Mammary epithelial cell (primary cell): ENCODE measurements around the gene LZTR1.

Source experiments
- EZH2 ChIP-seq: IDR thresholded peaks from 2 replicates; pipeline ENCODE4 v1.6.1; 2012; ENCODE audit warnings: low read length, inconsistent platforms, borderline replicate concordance
- TF ChIP-seq, protein P1 (sequence below), 2 donors: IDR thresholded peaks in 1 of 2; conservative IDR thresholded peaks in 1 of 2; 2 replicates each; pipeline ENCODE4 v1.5.1; 2011 to 2012; ENCODE audit warnings: inconsistent platforms in 2 of 2, low read length in 2 of 2, mild to moderate bottlenecking in 2 of 2, control low read depth in 1 of 2, low read depth in 1 of 2; ENCODE audit not compliant: insufficient read depth in 1 of 2; ENCODE audit errors: extremely low read depth in 1 of 2

DNA sequence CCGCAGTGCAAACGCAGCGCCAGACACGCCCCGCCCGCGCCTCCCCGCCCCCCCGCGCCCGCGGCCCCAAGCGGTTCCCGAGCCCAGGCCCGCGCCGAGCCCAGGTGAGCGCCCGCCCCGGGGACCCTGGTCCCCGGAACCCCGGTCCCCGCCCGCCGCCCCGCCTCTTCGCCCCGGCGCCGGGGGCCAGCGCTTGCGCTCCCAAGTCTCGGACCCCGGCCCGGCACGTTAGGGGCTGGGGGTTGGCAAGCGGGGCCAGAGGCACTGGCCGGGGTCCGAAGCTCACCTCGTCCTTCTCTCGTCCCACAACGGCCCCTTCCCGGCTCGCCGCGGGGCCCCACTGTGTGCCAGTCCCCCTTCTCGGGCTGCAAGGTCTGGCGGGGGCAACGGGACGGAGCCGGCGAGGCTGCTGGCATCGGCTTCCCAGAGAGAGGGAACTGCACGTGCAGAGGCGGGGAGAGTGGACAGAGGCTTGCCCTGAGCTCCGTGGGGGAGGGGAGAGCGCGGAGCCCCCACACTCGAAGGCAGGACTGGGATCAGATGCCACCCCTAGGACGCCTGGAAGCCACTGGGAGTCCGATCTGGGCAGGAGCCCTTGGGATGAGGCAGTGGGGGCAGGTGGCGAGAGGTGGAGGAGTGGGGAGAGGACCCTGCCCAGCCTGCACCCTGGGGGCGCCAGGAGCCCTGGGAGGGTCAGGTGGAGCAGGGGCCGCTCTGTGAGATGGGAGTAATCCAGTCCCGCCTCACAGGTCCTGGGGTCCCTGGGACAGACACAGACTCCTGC is 16.8 kb upstream of the LZTR1 start:
- TF ChIP-seq, protein P1, sequence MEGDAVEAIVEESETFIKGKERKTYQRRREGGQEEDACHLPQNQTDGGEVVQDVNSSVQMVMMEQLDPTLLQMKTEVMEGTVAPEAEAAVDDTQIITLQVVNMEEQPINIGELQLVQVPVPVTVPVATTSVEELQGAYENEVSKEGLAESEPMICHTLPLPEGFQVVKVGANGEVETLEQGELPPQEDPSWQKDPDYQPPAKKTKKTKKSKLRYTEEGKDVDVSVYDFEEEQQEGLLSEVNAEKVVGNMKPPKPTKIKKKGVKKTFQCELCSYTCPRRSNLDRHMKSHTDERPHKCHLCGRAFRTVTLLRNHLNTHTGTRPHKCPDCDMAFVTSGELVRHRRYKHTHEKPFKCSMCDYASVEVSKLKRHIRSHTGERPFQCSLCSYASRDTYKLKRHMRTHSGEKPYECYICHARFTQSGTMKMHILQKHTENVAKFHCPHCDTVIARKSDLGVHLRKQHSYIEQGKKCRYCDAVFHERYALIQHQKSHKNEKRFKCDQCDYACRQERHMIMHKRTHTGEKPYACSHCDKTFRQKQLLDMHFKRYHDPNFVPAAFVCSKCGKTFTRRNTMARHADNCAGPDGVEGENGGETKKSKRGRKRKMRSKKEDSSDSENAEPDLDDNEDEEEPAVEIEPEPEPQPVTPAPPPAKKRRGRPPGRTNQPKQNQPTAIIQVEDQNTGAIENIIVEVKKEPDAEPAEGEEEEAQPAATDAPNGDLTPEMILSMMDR (conservative IDR thresholded peaks at IDR 0.05 in 1 of 2, IDR thresholded peaks at IDR 0.05 in 1 of 2; ENCODE audit: extremely low read depth in 1 of 2, insufficient read depth in 1 of 2, low read depth in 1 of 2, low read length in 2 of 2) = no peak
- no peak for TF ChIP-seq EZH2
